T47D (cell line): ENCODE measurements around the gene ABCC12.
"Not testable (repeated sequence)": the region's sequence is repeated elsewhere in the genome, so short reads cannot be mapped to it uniquely, and the experiment has no call there.

ENCODE experiments used
- DNase-seq, 2 experiments: peaks; one replicate each; pipeline versions ENCODE4 v3.0.0 to v3.0.0-alpha.2; 2011 to 2012; ENCODE audit warnings: low read depth in 1 of 2, low spot score in 1 of 2
- JUND ChIP-seq: IDR thresholded peaks from 2 replicates; pipeline ENCODE4 v1.6.1; 2012; ENCODE audit warnings: low read depth
- in situ Hi-C: cut with HindIII; loops from 2 replicates; pipeline ENCODE4 v1.10.0; 2016; ENCODE audit warnings: low sequenced_read_pairs, low pct_unique_long_range_greater_than_20kb

ABCC12 gene

DNA sequence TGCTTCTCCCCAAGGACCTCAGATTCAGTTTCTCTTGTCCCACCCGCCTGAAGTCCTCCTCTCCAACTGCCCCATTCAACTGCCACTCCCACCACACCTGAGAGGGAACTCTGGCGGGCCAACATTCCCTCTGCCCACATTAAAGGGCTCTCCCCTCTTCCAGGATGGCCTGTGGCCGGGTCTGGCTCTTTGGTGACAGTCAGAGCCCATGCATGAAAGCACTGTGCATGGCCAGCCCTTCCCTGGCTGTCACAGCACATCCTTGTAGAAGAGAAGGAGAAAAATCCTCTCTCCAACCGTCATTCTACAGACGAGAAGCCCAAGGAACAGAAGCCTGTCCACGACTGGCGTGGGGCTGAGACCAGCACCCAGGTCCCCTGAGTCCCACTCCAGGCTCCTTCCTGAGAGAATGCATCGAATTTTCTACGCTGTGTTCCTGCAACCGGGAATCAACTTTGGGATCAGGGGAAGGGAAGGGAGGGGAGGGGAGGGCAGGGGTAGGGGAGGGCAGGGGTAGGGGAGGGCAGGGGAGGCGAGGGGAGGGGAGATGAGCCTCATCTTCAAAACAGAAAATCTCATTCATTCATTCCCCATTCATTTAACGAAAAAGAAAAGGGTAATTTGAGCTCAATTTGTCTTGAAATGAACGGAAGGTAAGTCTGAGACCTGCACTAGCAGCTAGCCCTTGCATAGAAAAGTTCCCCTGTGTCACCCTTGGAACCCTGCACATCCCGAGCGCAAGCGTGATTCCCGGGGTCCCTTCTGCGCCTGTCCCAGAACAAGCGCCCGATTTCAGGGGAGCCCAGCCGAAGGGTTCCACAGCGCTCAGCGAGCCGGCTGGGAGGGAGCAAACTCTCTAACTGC is at the start of gene ABCC12:
TSS of gene ABCC12 (minus strand) at position 68 of the 864 bp plus-strand sequence. CDS start 9,569 bp downstream, outside the sequence.
- in situ Hi-C loops: no loop called here
- no peak for DNase-seq
- TF ChIP-seq JUND: no peak

DNA sequence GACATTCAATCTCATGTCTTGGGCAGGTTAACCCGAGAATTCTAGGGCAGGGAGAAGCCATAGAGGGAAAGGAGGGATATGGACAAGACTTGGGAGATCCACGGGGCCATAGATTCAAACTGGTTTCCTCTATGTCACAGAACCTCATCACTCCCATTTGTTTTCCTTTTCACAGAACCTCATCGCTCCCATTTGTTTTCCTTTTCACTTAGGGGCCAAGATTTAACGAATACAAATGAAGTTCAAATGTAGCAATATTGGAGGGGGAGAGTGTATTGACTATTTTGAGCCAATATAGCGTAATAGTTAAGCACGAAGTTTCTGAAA is 49.0 kb upstream of the ABCC12 start:
- no peak for TF ChIP-seq JUND
- no peak for DNase-seq
- in situ Hi-C loops: no loop called here

DNA sequence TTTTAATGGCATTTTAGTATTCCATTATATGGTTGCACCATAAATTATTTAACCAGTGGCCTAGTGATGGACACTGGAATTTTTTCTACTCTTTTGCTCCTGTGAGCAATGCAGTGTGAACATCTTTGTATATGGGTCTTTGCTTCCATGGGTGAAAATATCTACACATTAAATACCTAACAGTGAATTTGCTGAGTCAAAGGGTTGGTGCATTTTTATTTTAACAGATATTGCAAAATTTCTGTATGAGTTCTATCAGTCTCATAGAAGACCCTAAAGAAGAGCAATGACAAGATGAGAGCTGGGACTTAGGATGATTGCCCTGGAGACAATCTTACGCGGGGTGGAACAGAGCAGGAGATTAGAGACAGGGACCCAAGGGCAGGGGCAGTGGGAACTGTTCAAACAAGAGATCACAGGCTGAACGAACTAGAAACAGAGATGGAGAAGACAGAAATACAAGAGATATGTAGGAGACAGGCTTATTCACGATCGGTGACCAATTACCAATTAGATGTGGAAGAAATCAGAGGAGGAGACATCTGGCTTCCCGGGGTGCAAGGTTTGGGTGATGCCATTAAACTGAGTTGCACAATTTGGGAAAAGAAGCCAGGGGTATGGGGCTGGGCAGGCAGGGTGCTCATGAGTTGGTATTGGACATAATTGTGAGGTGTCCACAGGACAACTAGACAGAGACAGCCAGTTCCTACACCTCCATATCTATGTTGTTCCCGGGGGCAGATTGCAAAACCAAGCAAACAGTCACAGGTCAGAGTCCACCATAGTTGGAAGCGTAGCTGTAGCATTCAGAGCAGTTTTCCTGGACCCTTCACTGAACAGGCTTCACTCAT is 48.4 kb upstream of the ABCC12 start:
- no peak for DNase-seq
- no peak for TF ChIP-seq JUND
- in situ Hi-C loops: no loop called here

- no peak for TF ChIP-seq JUND
- no peak for DNase-seq
- in situ Hi-C loops: no loop called here
These were observed 45.9 kb upstream of the ABCC12 start for GRCh38 chr16:48201515-48202201.

DNA sequence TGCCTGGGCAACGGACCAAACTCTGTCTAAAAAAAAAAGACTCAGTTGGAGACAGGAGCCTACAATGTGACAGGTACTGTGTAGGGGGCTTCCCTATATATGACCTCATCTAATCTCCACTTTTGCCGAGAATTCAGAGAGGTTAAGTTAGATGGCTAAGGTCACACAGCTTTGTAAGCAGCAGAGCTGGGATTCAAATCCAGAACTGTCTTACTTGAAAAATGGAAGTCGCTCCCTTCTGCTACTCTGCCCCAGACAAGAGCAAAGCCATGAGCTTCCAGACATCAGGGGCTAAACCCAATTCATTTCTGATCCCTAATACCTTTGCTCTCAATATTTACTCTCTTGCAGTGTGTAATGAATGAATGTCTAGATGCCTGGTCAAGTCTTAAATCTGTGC is 41.5 kb upstream of the ABCC12 start:
- DNase-seq: no peak
- no peak for TF ChIP-seq JUND
- in situ Hi-C loops: no loop called here

DNA sequence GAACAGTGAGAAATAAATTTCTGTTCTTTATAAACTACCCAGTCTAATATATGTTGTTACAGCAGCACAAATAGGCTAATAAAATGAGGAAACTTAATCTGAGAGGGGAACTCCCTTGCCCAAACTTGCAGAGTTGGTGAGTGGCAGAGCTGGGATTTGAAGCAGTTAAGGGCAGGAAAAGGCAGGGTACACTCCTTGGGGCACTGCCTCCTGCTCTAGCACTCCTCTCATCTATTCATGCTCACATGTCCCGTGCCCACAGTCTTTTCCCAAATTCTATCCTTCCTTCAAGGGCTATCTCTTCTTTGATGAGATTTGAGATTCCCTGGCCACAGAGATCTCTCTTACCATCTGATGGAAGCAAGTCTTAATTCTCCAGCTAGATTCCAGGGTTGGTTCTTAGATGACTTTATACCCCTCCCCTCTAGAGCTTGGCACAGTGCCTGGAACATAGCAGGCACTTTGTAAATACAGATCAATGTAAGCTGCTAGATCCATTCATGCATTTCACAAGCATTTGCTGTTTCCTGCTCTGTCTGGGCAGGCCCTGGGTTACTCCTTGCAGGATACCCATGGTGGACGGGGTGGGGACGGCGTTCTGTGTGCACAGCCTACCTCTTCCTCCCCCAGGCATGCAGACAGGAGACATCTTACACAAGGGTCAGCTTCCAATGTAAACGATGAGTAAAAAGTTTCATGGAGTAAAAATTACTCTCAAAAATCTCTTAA is 39.2 kb upstream of the ABCC12 start:
- no peak for DNase-seq
- no peak for TF ChIP-seq JUND
- in situ Hi-C loops: no loop called here

GRCh38 chr16:48193846-48194245 is 38.1 kb upstream of the ABCC12 start:
- in situ Hi-C loops: no loop called here
- TF ChIP-seq JUND: no peak
- DNase-seq: no peak

DNA sequence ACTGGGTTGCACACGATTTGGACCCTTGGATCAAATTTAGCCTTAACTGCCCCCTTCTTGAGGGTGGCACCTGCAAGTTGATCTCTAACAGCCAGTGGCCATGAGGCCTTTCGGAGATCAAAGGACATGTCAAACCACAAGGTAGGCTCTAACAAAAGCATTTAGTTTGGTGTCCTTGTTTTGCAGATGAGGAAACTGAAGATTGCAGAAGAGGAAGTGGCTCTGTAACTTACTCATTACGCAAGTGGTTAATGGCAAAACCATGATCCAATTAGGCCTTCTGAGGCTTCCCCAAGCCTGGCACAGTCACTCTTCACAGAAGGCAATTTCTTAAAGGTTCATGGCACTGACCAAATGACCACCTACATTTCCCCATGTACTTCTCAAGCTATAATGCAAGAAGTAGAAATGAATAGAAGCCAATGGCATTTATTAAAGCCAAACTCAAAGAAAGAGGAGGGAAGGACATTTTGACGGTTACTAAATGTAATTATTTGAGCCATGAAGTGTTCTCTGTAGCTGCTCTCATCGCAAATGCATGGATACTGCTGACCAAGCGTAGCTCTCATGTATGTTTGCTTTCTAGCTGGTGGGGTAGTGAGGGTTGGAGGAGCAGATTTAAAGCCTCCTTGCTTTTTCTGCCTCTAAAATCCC is 32.8 kb upstream of the ABCC12 start:
- DNase-seq: no peak
- in situ Hi-C loops: no loop called here
- no peak for TF ChIP-seq JUND

DNA sequence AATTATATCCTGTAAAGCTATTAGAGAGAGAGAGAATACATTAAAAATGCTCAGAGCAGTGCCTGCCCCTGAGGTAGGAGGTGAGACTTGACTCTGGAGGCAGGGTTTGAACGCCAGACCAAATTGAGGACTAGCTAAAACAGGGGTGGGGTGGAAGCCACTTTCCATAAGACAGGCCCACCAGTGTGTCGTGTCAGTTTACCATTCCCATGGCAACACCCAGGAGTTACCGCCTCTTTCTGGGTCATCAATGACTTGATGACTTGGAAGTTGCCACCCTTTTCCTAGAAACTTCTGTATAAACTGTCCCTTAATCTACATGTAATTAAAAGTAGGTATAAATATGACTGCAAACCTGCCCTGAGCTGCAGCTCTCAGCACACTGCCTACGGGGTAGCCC is 32.0 kb upstream of the ABCC12 start:
- DNase-seq: no peak
- in situ Hi-C loops: no loop called here
- no peak for TF ChIP-seq JUND

- DNase-seq: no peak
- no peak for TF ChIP-seq JUND
- in situ Hi-C loops: no loop called here
These were observed 28.9 kb upstream of the ABCC12 start for GRCh38 chr16:48184681-48185080.

DNA sequence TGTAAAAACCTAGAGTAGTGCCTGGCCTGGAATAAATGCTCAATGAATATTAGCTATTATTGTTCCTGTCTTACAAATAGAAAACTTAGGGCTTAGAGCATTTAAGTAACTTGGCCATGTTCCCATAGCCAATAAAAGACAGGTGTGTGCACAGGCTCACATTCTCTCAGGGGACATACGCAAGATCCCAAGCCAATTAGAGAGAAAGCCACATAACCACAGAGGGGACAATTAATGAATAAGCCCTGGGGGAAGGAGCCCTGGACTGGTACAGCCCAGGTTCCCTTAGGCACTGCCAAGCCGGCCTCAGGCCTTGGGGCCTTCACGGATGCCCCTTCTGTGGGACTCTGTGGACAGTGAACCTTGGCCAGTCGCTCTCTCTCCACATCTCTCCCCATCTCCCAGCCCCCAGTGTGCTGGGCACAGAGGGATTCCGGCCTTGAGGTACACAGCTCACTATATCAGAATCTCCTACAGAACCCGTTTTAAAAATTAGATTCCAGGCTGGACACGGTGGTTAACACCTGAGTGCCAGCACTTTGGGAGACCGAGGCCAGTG is 27.3 kb upstream of the ABCC12 start:
- no peak for TF ChIP-seq JUND
- DNase-seq: no peak
- in situ Hi-C loops: no loop called here

- in situ Hi-C loops, DNase-seq: not testable (repeated sequence)
These were observed 26.1 kb upstream of the ABCC12 start for GRCh38 chr16:48181746-48182520.
